RPMI7951 (cell line): Measurements from ENCODE around the gene RAB28. TPM values are rescaled to one million over a fixed set of nuclear protein-coding genes. Genes with fewer than 3 reads are reported as not detected.

ENCODE experiments used
- DNase-seq: peaks from one replicate; pipeline ENCODE4 v3.0.0-alpha.2; 2012; ENCODE audit warnings: low read depth
- total RNA-seq: library from RNA; depleted of rRNA; stranded (reverse); fragments of >200 nt; shearing (Covaris generic); gene quantifications from 2 replicates; pipeline ENCODE4 v1.2.3, GENCODE V29; 2014

The RAB28 gene
- total RNA-seq, 1 experiment from 2014 or later, result 22.8 TPM

DNA sequence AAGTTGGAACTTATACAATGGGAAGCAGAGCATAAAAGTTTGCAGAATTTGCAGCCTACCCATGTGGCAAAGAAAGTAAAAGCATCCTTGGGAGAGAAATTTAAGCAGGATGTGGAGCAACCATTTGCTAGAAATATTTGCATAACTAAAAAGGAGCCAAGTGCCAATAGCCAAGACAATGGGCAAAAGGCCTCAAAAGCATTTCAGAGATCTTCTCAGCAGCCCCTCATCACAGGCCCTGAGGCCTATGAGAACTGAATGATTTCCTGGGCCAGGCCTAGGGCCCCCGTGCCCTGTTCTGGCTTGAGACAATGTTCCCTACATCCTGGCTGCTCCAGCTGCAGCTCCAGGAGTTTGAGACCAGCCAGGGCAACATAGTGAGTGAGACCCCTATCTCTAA is 25.3 kb upstream of the RAB28 start:
- DNase-seq, result no peak

DNA sequence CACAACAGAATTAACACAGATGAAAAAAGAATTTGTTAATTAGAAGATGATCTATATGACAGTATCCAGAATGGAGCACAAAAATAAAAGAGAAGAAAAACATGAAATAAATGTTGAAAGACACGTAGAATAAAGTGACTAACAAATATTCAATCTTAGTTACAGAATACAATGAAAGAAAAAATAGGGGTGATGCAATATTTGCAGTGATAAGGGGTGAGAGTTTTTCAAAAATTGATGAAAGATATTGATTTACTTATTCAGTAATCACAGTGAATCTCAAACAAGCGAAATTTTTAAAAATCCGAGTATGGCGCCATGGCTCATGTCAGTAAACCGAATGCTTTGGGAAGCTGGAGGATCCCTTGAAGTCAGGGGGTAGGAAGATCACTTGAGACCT is 20.2 kb upstream of the RAB28 start:
- DNase-seq, result no peak

DNA sequence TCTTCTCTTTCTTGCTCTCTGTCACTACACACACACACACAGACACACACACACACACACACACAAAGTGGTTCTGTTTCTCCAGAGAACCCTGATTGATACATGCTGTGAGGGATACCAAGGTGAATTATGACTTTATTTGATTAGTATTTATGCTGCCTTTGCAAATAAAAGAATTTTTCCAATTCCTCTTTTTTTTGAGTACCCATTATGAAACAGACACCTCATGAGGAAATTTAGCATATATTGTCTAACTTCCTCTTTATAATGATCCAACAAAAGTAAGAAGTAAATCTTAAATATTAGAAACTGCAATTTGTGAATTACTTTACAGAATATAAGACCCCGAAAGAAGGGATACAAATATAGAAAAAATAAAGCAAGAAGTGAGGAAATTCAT is 14.3 kb upstream of the RAB28 start:
- no peak for DNase-seq

DNA sequence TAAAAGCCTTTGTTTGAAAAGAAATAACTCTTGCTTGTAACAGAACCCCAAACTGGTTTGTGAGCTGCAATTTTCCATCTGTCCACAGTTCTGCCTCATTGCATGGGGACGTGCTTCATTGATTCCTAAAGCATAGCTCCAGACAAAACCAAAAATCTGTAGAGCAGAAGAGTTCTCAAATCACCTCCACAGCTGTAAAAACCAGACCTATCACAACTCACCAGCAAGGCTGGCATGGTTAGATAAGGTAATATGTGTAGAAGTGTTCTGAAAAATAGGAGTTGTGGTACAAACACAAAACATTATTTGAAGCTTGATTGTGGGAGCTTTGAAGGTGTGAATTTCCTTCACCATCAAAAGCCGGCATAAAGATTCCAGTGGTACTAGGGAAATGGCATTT is 12.5 kb upstream of the RAB28 start:
- no peak for DNase-seq

DNA sequence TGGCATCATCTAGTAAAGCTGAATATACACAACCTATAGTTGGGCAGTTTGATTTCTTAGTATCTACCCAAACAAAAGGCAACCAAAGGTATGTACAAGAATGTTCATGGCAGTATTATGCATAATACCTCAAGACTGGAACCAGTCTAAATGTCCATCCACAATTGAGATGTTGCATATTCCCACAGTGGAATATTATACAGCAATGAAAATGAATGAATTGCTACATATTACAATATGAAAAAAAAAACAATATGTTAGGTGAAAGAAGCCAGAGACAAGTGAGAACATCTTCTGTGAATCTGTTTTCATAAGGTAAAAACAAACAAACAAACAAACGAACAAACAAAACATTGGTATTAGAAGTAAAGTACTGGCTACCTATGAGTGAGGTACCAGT is 11.6 kb upstream of the RAB28 start:
- DNase-seq, result no peak

DNA sequence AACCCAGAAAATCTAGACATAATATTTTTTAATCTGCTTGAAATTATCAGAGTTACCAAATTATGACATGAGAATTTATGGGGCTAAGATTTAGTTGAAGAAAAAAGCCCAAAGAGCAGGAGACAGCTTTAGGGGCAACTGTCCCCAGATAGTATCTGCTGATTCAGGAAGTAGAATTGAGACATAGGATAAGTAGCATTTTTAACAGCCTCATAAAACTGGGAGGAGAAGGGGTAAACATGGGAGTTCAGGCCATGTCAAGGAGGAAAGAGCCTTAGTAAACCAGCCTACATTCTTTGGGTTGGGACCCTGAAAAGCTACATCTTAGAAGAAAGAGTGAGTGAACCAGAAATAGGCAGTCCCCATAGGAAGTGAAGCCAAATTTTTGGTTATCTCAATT is 9.7 kb upstream of the RAB28 start:
- DNase-seq, result no peak

DNA sequence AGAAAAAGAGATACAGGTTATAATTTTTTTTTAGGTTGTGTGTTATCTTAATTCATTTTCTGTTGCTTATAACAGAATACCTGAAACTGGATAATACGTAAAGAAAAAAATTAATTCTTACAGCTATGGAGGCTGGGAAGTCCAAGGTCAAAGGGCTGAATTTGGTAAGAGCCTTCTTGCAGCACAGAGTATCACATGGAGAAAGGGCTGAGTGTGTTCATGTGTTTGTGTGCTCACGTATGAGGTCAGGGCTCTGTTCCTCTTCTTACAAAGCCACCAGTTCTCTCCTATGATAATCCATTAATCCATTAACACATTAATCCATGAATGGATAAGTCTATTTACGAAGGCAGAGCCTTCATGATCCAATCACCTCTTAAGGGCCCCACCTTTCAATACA is 8.6 kb upstream of the RAB28 start:
- no peak for DNase-seq

DNA sequence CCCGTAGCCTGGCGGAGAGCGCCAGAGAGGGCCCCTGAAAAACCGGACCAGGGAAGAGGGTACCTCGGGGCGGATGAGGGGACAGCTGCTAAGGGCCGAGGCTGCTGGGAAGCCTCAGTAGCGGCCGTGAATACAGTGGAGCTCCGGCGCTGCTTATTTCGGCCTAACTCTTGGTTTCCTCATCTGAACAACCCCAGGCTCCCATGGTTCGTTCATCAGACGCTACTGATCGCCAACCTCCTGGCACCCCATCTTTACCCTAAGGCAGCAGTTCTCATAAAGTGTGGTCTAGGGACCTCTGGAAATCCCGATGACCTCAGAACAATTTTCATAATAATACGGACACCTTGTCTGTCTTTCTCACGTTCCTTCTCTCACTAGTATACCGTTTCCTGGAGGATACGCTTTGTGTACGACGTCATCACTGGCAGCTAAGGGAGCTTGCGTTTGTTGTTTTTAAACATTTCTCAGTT is 645 bp upstream of the RAB28 start:
- no peak for DNase-seq

DNA sequence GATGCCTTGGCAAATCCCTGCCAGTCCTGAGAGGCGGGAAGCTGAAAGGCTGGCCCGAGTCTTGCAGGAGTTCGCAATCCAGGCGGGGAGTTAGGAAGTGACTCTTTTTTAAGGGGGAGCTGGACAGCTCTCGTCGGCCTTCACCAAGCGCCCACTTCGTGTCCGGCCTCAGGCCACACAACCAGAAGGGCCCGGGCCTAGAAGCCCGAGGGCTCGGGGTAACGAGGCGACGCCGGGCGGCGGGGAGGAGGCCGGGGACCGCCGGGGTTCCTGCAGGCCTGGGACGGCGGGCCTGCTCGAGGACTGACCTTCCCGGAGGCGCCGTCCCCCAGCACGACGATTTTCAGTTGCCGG is 395 bp downstream of the RAB28 start:
- peak; percentile 71 for DNase-seq

DNA sequence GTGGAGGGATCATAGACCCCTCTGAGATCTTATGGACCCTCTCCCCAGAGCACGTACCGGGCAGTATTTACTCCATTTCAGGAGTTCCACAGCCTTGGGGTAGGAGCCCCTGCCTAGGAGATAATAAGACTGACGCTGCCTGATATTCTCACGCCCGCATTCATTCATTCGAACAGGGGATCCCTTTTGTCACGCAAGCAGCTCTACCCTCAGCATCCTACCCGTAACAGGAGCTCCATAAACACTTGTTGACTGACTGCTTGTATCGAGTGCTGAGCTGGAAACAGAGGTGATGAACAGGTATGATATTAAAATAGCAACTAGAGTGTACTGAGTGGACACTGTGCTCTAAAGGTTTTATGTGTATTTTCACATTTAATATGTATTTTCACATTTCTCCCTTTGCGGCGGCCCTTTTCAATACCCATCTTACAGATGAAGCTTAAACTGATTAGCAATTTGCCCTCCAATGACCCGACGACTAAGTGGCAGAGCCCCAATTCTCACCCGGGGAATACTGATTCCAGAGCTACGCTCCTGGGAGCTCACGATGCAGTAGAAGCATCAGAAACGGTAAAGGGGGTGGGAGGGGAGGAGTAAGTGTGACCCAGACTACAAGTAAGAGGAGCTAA is 888 bp downstream of the RAB28 start:
- peak; percentile 24 for DNase-seq

DNA sequence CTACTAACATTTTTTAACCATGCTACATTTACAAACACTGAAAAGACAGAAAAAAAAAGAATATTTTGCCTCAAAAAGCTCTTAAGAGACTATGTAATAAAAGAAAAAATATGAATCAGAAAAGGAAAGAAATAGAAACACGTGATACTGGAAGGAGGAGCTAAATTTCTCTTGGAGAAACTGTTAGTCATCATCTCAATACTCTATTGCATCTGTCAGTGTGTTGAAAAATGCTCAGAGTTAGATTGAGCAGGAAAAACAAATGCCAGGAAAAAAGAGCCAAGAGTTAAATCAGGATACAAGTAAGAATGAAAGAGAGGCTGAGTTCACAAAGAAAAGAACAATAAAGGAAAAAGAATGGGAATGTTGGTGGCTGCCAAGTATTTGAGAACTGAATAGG is 2.6 kb downstream of the RAB28 start:
- DNase-seq, result peak; percentile 24

DNA sequence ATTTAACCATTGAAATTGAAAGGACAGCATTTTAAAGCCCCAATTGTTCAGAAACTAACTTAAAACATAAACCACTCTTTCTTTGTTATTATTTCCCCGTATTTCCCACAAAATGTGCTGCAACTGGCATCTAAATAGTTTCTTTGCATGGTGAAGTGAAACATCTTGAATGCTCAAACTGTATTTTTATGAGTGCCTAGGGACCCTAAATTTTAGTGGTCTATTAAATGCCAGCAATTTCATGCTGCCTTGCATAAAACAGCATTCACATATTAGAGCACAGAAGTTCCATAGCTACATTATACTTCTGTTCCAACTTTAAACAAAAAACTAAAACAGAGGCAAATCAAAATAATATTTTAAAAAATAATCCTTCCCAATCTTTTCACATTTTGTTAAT is 5.4 kb downstream of the RAB28 start:
- no peak for DNase-seq

DNA sequence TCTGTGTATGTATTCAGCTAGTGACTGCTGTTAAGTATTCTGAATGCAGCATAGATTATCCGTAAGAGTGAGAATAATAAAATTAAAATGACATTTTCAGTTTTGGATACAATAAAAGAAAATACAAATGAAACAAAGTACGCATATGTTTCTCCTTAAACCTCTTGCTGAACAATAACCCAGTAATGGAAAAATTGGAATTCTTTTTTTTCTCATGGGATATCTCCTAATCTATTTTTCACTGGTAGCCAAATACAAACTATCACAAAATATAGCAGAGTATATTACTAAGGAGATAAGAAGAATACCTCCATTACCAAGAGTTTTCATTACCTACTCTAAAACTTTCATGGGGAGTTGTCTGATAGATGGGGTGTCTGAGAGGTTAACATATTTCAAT is 6.0 kb downstream of the RAB28 start:
- DNase-seq, result no peak

DNA sequence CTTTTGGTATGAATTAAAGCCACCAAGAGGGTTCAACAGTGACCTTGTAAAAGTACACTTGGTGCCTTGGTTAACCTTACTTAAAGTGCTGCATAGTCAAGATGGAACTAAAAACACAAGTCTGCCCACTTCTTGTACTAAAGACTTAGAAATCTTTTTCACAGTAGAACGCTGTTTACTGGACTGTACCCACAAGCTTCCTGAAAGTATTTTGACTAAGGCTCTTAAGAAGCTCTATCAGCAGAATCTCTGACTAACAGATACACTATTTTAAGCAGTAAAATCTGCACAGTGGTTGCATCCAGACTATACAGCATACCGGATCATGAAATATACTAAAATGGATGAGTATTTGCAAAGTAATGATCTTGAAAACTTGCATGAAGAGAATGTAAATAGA is 7.2 kb downstream of the RAB28 start:
- peak; percentile 48 for DNase-seq

DNA sequence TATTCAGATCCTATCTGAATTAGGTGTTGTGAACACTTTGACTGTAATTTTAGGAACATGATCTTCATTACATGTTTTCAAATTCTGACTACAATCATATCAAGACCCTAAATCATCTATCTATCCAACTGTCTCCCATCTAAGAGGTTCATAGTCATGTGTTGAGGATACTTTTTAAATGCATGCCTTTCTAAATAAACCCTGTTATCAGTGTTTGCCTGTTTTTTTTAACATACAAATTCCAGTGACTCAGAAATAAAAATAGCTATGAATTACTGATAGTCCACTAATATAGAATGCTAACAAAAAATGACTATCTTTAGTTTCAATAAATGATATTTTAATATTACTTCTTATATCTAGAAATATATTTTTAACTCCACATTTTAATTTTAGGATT is 8.0 kb downstream of the RAB28 start:
- DNase-seq, result no peak

DNA sequence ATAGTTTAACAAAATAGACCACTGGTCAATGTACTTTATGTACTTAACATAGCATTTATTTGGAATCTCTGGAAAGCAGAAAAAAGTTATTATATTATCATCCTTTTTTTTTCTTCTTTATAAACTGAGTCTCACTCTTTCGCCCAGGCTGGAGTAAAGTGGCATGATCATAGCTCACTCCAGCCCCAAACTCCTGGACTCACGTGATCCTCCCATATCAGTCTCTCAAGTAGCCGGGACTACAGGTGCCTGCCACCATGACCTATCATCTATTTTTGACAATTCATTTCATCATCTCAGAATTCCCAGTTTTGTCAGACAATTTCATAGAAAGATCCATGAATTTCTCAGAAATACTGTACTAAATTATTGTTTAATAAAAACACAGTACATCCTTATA is 12.7 kb downstream of the RAB28 start:
- DNase-seq, result no peak

DNA sequence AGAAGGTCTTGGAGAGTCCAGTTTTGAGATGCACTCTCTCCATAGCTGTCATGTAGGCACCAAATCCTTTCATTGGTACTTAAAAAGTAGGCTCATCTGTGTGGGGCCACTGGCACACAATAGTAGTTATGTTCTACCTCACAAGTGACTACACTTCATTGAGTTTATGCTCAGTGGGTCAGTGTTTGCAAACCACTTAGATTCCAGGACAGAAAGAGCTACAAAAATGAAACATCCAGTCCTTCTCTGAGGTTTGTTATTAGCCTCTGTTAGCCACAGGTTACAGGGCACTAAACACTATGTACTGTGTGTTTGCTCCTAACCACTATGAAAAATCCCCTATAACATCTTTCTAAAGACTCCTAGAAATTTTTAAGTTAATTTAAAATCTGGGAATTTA is 13.8 kb downstream of the RAB28 start:
- no peak for DNase-seq

DNA sequence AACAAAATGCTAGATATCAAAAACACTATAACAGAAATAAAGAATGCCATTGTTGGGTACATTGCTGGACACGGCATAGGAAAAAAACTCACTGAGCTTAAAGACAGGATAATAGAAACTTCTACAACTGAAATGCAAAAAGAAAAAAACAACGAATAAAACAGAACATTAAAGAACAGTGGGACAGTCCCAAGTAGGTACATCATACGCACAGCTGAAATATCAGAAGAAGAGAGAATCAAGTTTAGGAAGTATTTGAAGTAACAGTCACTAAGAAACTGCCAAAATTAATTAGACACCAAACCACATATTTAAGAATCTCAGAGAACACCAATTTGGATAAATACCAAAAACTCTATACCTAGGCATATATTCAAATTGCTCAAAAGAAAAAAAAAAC is 19.2 kb downstream of the RAB28 start:
- no peak for DNase-seq

DNA sequence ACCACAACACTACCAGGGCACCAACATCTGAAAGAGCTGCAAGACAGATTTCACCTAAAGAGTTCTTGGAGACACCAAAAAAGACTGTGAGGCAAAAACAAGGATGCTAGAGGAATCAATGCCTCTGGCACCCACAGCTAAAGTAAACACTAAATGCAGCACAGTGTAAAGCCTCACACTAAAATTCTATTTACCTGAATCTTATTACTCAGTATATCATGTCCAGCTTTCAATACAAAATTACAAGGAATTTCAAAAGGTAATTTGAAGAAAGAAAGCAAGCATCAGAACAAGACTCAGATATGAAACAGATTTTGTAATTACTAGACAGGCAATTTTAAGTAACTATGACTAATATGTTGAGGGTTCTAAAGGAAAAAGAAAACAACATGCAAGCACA is 19.6 kb downstream of the RAB28 start:
- DNase-seq, result no peak

DNA sequence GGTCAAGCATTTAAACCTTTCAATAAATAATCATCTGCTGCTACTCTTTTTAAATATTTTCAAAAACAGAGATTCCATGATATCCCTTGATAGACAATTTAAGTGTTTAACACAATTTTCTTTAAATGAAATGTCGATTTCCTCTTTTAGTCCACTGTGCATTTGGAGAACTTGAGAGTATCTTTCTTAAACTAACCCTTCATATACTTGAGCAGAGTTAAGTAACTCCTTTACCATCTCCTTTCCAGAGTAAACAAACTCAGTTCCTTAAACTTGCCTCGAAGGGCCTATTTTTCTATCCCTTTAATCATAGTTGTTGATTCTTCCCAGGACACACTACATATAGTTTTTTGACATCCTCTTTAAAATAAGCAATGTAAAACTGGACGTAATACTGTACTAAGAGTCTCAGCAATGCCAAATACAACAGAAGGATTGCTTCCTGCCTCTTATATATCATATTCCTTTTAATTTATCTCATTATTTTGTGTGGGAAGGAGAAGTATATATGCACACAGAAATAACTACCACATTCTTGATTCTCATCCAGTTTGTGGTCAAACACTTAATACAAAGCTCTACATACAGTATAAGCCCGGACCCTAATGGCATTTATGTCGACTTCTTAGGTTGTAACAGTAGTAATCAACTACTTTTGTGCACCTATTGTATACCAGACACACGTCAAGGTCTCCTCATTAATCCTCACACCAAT is 22.8 kb downstream of the RAB28 start:
- DNase-seq, result no peak

DNA sequence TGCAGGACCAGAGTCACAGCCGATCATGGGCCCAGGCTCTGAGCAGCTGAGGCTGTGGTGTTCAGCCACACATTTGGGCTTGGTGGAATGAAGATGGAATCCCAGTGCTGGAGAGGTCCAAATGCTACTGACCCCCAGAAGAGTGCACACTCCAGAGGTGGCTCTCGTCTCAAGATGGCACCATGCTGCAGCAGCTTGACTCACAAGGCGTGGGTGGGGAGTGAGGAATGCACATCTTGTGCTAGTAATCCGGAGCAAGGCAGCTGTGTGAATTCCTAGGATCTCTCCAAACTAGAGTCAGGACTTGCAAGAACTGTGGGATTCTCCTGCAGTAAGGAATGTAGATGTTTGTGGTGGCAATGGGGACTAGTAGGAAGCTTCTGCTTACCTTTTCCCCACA is 28.7 kb downstream of the RAB28 start:
- DNase-seq, result no peak

DNA sequence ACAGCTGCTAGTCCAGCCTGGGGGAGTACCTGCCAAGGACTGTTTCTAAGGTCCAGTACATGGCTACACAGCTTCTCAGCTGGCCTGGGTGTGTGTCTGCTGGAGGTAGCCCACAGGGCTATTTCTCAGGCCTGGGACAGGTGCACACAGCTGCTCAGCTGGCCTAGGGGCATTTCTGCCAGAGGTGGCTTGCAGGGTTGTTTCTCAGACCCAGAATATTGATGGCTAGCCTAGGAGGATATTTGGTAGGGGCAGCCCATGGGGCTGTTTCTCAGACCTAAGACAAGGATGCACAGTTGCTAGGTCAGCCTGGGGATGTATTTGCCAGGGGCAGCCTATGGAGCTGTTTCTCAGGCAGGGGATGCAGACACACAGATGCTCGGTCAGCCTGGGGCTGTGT is 29.4 kb downstream of the RAB28 start:
- DNase-seq, result no peak

DNA sequence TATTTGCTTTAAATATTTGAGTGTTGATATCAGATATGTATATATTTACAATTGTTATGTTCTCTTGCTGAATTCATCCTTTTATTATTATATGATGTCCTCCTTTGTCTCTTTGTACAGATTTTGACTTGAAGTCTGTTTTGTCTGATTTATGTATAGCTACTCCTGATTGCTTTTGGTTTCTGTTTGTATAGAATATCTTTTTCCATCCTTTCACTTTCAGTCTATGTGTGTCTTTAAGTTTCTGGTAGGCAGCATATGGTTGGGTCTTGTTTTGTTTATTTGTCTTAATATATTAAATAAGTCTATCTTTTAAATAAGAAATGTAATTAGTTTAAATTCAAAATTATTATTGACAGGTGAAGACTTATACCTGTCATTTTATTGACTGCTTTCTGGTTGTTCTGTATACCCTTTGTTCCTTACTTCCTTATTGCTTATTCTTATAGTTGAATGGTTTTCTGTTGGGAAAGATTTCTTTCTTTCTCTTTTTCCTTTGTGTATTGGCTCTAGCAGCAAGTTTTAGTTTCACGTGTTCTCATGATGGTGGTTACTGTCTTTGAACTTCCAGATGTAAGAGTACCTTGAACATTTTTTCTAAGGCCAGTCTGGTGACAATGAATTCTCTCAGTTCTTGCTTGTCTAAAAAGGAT is 31.1 kb downstream of the RAB28 start:
- no peak for DNase-seq
